OCI-LY3 (cell line): ENCODE measurements around the gene C11orf54.

Experiments
- CTCF ChIP-seq: fragments of 200-600, 300-600 bp; sonication (generic); IDR thresholded peaks from 2 replicates; pipeline ENCODE4 v1.5.1; 2014; ENCODE audit warnings: antibody characterized with exemption, low read length, low read depth
- EZH2phosphoT487 ChIP-seq: fragments of 200-600 bp; shearing (Covaris generic); IDR thresholded peaks from 2 replicates; pipeline ENCODE4 v1.6.1; 2018; ENCODE audit warnings: antibody characterized with exemption, mixed run types, low read depth

- TF ChIP-seq CTCF (no peak), EZH2phosphoT487 (no peak)
Measured at GRCh38 chr11:93740031-93740729, 1.3 kb upstream of the C11orf54 start.
